Omental fat pad (tissue), 4 donors: ENCODE measurements around the gene INIP. TPM values are rescaled to one million over a fixed set of nuclear protein-coding genes. Genes with fewer than 3 reads are reported as not detected.

ENCODE experiments used
- ATAC-seq: fragments of 150-250 bp; one replicate; pipeline ENCODE4 v1.9.1; 2016; ENCODE audit warnings: mild to moderate bottlenecking, moderate library complexity; ENCODE audit not compliant: low FRiP score
- DNase-seq: peaks from one replicate; pipeline ENCODE4 v3.0.0-alpha.2; 2019; ENCODE audit warnings: low spot score
- CTCF ChIP-seq, 3 donors: fragments of 450-650 bp; IDR thresholded peaks; one replicate each; pipeline ENCODE4 v1.5.1; 2016 to 2017; ENCODE audit warnings: antibody characterized with exemption in 3 of 3, mild to moderate bottlenecking in 3 of 3, moderate library complexity in 2 of 3
- total RNA-seq, 4 donors: library from RNA; depleted of rRNA; stranded (reverse); fragments of >200 nt; gene quantifications; one replicate each; pipeline ENCODE4 v1.1.0, GENCODE V29; 2016

INIP gene
- 10 to 100 TPM; 11.2 to 16.1 (median 13.6) TPM for total RNA-seq

GRCh38 chr9:112717661-112718331 is at the start of gene INIP:
Gene INIP, minus strand, starts transcription at chr9:112718117. Its CDS starts 1,632 bp downstream, at chr9:112716485.
- ATAC-seq (peak; percentile 98), DNase-seq (peak; percentile 86)
- TF ChIP-seq CTCF (IDR thresholded peaks at IDR 0.05): no peak

GRCh38 chr9:112765281-112765680 is 47.4 kb upstream of the INIP start:
- ATAC-seq: no peak
- no peak for DNase-seq
- TF ChIP-seq CTCF (IDR thresholded peaks at IDR 0.05): no peak

GRCh38 chr9:112764837-112765236 is 46.9 kb upstream of the INIP start:
- TF ChIP-seq CTCF (IDR thresholded peaks at IDR 0.05): no peak
- DNase-seq: no peak
- ATAC-seq: no peak

- no peak for TF ChIP-seq CTCF (IDR thresholded peaks at IDR 0.05)
- DNase-seq (no peak), ATAC-seq (peak; percentile 55)
Measured at GRCh38 chr9:112764344-112764743, 46.4 kb upstream of the INIP start.

- DNase-seq (no peak), ATAC-seq (no peak)
- no peak for TF ChIP-seq CTCF (IDR thresholded peaks at IDR 0.05)
Measured at GRCh38 chr9:112762726-112763518, 45.0 kb upstream of the INIP start.

- DNase-seq (no peak), ATAC-seq (no peak)
- no peak for TF ChIP-seq CTCF (IDR thresholded peaks at IDR 0.05)
Measured at GRCh38 chr9:112761912-112762655, 44.2 kb upstream of the INIP start.
